ENCODE results near the gene ZNF205.

DNA sequence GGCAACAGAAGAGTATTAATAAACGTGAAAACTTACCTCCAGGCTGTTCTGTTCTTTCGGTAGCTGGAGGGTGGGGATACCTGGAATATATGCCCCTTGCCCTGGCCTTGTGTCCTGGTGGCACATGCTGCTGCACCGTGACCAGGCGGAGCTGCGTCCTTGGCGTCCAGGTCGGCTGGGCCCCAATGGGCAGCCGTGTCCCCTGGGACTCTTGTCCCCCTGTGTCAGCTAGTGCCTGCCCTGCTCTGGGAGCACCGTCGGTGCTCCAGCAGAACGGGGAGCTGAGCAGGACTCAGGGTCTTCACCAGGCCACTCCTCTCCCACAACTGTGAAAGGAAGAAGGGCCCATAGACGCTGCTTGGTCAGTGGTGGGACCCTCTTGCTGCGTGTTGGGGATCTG is 30.4 kb downstream of the ZNF205 start:
- TF ChIP-seq CTCF (IDR thresholded peaks at IDR 0.05) (no peak), ZFX (IDR thresholded peaks at IDR 0.05; ENCODE audit: borderline replicate concordance) (no peak)

All from 22Rv1 (cell line).